ENCODE measurements around the gene KCTD13. TPM values are rescaled to one million over a fixed set of nuclear protein-coding genes. Genes with fewer than 3 reads are reported as not detected.
"Not testable (repeated sequence)": the region's sequence is repeated elsewhere in the genome, so short reads cannot be mapped to it uniquely, and the experiment has no call there.

Gene KCTD13, protein sequence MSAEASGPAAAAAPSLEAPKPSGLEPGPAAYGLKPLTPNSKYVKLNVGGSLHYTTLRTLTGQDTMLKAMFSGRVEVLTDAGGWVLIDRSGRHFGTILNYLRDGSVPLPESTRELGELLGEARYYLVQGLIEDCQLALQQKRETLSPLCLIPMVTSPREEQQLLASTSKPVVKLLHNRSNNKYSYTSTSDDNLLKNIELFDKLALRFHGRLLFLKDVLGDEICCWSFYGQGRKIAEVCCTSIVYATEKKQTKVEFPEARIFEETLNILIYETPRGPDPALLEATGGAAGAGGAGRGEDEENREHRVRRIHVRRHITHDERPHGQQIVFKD
- total RNA-seq (2014; rRNA removed; shearing (Covaris generic); ENCODE audit: low replicate concordance), result 9.8 and 29.1 TPM in 2 replicates

DNA sequence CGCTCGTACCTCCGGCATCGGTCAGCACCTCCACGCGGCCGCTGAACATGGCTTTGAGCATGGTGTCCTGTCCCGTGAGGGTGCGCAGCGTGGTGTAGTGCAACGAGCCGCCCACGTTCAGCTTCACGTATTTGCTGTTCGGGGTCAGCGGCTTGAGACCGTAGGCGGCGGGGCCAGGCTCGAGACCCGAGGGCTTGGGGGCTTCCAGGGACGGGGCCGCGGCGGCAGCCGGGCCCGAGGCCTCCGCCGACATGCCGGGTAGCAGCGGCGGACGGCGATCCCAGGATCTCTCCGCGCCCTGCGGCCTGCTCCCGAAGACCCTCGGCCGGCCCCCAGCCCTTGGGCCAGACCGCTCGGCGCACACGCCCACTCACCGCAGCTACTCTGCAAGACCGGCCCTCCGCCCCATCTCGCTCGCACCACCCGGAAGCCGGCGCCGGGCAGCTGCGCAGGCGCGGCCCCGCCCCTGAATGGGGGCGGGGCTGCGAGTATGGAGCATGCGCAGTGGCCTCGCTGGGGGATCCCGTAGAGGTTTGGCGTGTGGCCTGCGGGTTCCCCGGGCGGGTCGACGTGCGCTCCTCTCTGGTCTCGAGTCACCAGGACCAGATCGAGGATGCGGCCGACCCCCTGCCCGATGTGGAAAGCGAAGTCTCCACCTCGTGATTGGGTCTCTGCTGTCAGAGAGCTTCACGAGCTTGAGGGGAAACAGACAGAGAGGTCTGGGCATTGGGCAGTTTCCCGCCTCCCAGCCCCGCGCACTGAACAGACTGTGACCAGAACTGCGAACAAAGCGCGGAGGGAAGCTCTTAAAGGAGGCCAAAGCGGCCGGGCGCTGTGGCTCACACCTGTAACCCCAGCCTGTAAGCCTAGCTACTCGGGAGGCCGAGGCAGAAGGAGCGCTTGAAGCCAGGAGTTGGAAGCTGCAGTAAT is at the start of gene KCTD13:
TSS of gene KCTD13 (minus strand) at position 446 of the 930 bp plus-strand sequence. CDS start at position 253, 193 bp downstream.
- in situ Hi-C loops (cut with HindIII; ENCODE audit: low pct_unique_long_range_greater_than_20kb, low sequenced_read_pairs), result no loop called here
- DNase-seq (ENCODE audit: low read depth), result peak; percentile 92

DNA sequence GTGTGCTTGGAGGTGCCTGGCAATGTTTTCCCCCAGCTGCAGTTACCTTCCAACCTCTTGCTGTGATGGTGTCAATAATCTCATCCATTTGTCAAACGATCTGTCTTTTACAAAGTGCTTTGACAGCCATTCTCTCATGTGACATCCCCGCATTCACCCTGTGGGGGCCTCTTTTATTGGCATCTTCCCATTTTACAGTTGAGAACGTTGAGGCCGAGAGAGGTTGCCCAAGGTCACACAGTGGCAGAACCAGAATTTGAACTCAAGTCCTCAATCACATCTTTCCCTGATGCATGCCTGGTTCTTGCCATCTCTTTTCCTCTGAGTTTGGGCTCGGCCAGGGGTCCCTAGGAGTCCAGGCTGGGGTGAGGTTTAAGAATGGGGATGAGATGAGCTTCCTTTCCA is 49.1 kb upstream of the KCTD13 start:
- in situ Hi-C loops (cut with HindIII; ENCODE audit: low pct_unique_long_range_greater_than_20kb, low sequenced_read_pairs), result no loop called here
- no peak for DNase-seq (ENCODE audit: low read depth)

DNA sequence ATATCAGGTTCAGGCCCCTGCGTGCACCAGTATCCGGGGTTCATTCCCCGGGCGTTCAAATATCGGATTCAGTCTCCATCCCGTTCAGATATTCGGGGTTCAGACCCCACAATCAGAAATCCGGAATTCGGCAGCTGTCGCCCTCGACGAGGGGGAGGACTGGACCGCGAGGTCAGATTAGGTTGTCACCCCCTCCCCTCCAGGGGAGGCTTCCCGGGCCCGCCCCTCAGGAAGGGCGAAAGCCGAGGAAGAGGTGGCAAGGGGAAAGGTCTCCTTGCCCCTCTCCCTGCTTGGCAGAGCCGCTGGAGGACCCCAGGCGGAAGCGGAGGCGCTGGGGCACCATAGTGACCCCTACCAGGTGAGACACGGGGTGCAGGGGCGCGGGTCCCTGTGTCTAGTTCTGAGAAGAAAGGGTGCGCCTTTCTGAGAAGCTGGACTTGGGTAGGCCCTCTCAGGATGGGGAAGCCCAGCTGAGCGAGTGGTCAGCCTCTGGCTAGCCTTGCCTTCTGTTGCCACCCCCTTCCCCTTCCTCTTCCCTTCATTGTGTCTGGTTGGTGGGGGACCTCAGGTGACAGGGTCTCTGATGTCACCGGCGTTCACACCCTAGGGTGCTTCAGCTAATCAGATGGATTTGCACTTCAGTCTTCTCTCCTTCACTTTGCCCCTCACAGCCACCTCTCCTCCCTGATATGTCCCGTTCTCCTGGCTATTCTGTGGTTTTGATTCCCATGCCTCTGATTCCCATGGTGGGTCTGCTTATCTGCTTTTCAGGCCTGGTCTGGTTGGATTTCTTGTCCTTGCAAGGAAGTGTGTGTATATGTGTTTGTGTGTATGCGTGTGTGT is 48.5 kb upstream of the KCTD13 start:
- DNase-seq (ENCODE audit: low read depth), result no peak
- in situ Hi-C loops (cut with HindIII; ENCODE audit: low pct_unique_long_range_greater_than_20kb, low sequenced_read_pairs), result no loop called here

DNA sequence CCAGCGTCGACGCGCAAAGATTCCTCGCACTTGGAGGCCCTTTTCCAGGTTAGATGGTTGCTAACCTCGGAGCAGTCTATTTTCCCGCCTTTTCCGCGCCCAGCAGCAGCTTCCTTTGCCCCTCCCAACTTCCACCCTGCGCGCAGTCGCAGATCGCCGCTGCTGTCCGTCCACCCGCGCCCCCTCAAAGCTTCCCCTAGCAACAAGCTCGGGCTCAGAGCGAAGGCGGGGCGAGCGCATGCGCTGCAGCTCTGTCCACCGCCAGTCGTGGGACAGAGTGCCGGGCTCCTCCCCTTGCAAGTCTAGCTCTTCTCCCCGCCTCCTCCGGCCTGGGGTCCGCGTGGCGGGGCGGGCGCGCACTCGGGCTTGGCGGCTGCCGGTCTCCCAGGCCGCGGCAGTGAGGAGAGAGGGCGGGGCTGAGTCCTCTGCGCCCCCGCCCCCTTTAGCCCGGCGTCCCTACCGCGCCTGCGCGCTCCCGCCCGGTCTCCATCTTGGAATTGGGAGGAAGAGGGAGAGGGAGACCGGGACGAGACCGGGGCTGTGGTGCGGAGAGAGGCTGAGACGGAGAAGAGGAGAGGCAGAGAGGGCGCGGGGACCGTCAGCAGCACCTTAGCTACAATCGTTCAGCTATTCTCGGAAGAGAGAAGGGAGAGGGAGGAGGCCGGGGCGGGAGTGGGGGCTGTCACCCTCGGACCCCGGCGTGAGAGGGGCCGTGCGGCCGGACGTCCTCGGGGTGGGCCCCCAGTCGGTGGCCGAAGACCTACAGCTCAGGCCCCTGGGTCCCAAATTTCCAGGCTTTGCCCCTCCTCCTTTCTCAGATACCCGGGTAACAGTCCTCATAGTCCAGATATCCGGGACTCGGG is 47.6 kb upstream of the KCTD13 start, which contains the start of gene TAOK2:
TSS of gene TAOK2 (plus strand) at position 485 of the 863 bp plus-strand sequence. CDS start 3,905 bp downstream, outside the sequence.
- DNase-seq (ENCODE audit: low read depth), result peak; percentile 100
- in situ Hi-C loops (cut with HindIII; ENCODE audit: low pct_unique_long_range_greater_than_20kb, low sequenced_read_pairs), result no loop called here

DNA sequence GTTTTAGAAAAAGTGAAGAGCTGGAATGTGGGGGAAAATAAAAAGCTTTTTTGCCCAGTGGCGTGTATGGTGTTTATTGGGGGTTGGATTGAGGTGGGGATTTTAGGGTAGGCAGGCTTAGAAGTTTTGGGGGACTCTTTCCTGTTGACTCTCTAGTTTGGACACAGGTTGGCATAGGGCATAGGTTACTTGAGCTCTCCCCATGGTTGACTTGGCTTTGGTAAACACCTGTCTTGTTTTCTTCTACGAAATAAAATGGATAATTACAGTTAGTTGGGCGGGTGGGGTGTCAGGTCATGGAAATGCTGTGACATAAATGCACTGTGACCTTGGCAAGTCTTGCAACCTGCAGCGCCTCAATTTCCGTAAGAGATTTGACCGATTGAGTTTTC is 47.0 kb upstream of the KCTD13 start:
- in situ Hi-C loops (cut with HindIII; ENCODE audit: low pct_unique_long_range_greater_than_20kb, low sequenced_read_pairs), result no loop called here
- no peak for DNase-seq (ENCODE audit: low read depth)

DNA sequence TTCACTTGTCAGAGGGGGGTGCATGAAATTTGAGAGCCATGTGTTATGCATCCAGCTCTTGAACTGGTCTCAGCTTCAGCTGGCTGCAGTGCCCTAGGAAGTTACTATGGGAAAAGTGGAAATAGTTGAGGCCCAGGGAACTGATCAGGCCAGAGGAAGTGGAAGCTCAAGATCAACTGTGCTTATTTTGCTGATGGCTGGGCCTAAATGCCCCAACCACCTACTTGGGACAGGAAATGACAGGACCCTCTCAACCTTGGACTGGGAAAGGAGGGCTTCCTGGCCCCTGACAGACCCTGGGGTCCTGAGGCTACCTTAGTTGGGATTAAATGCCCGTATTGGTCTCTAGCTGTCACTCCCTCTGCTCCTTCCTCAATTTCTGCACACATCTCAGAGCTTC is 46.5 kb upstream of the KCTD13 start:
- in situ Hi-C loops (cut with HindIII; ENCODE audit: low pct_unique_long_range_greater_than_20kb, low sequenced_read_pairs), result no loop called here
- no peak for DNase-seq (ENCODE audit: low read depth)

DNA sequence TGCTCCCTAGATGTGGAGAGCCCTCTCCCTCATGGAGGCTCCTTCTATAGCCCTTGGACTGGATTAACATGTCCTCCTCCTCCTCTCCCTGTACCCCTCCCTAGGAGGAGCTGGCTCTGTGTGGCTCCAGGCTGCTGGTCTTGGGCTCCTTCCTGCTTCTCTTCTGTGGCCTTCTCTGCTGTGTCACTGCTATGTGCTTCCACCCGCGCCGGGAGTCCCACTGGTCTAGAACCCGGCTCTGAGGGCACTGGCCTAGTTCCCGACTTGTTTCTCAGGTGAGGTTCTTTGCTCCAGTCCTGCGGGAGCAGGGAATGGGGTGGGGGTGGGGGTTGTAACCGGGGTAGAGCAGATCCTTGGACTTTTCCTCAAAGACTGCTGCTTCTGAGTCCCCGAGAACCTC is 45.3 kb upstream of the KCTD13 start:
- in situ Hi-C loops (cut with HindIII; ENCODE audit: low pct_unique_long_range_greater_than_20kb, low sequenced_read_pairs), result no loop called here
- no peak for DNase-seq (ENCODE audit: low read depth)

DNA sequence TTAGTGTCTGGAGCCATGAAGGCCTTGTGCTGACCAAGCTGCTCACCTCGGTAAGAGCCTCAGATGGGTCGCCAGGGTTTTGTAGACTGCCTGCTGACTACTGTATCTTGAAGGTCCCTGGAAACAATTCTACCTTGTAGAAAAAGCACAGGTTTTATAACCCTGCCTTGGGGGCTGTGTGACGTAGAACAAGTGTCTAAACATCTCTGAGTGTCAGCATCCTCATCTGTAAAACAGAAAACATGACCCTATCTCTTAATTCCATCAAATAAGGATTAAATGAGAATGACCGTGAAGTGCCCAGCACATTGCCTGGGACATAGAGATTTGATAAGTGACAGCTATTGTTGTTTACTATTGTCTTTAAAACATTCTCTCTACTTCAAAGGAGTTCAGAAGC is 42.2 kb upstream of the KCTD13 start:
- in situ Hi-C loops (cut with HindIII; ENCODE audit: low pct_unique_long_range_greater_than_20kb, low sequenced_read_pairs), result no loop called here
- no peak for DNase-seq (ENCODE audit: low read depth)

DNA sequence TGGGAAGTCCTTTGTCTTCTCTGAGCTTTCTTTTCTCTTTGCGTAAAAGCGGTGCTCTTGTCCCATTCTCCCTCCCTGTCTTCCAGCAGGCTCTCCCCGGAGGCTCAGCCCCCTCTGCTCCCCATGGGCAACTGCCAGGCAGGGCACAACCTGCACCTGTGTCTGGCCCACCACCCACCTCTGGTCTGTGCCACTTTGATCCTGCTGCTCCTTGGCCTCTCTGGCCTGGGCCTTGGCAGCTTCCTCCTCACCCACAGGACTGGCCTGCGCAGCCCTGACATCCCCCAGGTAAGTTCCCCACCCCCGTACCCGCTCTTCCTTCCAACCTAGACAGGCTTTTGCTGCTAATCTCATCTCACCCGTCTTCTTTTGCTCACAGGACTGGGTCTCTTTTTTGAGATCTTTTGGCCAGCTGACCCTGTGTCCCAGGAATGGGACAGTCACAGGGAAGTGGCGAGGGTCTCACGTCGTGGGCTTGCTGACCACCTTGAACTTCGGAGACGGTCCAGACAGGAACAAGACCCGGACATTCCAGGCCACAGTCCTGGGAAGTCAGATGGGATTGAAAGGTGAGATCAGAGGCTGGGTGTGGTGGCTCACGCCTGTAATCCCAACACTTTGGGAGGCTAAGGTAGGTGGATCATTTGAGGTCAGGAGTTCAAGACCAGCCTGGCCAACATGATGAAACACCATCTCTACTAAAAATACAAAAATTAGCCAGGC is 37.2 kb upstream of the KCTD13 start:
- in situ Hi-C loops (cut with HindIII; ENCODE audit: low pct_unique_long_range_greater_than_20kb, low sequenced_read_pairs), result no loop called here
- DNase-seq (ENCODE audit: low read depth), result no peak

DNA sequence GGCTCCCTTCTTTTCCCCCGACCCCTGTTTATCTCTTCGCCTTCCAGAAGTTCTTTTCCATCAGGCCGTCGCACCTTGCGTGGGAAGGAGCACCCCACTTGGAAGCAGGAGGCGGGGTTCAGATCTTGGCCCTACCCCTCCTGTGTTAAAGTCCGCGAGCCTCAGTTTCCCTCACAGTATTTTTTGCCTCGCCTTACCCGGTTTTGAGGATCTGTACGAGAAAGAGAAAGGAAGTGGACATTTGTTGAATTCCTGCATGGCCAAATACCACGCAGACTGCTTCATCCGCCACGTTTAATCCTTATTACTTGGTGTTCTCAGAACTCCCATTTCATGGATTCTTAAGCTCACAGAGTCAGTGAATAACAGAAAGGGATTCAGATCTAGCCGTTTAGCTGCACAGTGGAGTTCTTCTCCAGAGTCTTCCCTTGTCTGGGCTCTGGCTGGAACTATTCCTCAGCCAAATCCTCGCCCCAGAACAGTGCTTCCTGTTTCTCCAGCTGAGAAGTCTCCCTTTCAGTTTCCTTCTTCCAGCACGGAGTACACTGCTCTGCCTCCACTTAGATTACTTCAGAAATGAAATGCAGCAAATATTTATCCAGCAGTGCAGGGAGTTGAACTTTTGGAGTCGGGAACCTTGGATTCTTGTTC is 36.4 kb upstream of the KCTD13 start:
- DNase-seq (ENCODE audit: low read depth), result no peak
- in situ Hi-C loops (cut with HindIII; ENCODE audit: low pct_unique_long_range_greater_than_20kb, low sequenced_read_pairs), result no loop called here

DNA sequence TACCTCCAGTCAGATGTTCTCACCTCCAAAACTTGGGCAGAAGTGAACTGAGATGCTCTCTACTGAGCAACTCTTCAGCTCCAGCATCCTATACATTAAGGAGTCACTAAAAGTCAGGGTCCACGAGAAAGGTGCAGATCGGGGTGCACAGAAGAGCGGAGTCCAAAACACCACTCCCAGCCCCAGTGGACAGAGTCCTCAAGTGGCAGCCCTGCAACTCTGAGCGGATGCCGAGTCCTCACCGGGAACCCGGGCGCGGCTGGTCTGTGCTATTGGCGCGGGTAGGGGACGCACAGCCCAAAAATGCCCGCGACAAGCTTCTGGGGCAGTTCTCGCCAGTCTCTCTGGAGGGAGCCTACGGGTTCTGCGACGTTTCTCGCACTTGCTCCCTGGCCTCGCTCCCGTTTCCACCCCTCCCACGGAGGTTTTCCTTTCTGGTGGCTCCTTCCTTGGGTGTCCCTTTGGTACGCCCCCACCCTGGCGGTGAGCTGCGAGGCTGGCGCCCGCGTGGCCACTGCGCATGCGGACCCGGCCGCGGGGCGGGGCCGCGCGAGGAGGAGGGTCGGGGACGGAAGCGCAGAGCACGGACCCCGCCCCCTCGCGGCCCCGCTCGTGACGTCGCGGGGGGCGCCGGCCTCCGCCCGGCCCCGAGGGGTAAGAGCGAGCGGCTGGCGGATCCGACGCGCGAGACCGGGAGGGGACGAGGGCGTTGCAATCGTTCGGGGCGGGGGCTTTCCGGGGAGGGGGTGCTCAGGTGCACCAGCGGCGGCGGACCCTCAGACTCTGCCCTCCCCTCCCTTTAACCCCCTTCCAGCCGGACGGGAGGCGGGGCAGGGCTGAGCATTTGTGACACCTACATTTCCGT is 35.7 kb upstream of the KCTD13 start, which contains the start of gene TMEM219:
TSS of gene TMEM219 (plus strand) at position 601 of the 865 bp plus-strand sequence. CDS start 1,065 bp downstream, outside the sequence.
- in situ Hi-C loops (cut with HindIII; ENCODE audit: low pct_unique_long_range_greater_than_20kb, low sequenced_read_pairs), result no loop called here

DNA sequence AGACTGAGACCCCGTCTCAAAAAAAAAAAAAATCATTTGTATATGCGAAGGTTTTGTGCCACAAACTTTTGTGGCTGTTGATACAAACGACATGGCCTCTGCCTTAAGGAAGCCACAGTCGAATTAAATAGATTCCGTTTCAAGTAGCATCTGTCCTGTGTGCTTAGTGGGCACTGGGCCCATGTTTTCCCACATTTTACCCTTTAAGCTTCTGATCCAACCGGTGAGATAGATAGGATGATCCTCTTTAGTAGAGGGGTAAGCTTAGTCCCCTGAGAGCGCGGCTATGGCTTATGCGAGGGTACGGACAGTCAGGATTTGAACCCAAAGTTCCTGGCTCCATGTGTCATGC is 35.1 kb upstream of the KCTD13 start:
- in situ Hi-C loops (cut with HindIII; ENCODE audit: low pct_unique_long_range_greater_than_20kb, low sequenced_read_pairs), result no loop called here
- DNase-seq (ENCODE audit: low read depth), result no peak

More for the DNA sequence above, 35.7 kb upstream of the KCTD13 start, which contains the start of gene TMEM219:
- DNase-seq (ENCODE audit: low read depth), result peak; percentile 95

DNA sequence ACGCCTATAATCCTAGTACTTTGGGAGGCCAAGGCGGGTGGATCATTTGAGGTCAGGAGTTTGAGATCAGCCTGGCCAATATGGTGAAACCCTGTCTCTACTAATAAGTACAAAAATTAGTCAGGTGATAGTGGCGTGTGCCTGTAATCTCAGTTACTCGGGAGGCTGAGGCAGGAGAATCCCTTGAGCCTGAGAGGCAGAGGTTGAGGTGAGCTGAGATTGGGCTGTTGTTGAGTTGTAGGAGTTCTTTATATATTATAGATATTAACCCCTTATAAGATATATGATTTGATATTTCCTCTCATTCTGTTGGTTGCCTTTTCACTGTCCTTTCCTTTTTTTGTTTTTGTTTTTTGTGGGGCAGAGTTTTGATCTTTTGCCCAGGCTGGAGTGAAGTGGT is 33.8 kb upstream of the KCTD13 start:
- DNase-seq (ENCODE audit: low read depth); in situ Hi-C loops (cut with HindIII; ENCODE audit: low pct_unique_long_range_greater_than_20kb, low sequenced_read_pairs): not testable (repeated sequence)

DNA sequence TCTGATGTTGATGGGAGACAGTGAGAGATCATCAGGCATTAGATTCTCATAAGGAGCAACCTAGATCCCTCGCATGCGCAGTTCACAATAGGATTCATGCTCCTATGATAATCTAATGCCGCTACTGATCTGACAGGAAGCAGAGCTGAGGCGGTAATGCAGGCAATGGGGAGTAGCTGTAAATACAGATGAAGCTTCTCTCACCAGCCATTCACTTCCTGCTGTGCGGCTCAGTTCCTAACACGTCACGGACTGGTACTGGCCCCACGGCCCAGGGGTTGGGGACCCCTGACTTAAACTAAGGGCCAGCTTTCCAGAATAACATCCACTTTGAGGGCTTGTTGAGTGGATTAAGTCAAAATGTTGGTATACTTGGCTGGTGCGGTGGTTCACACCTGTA is 33.3 kb upstream of the KCTD13 start:
- in situ Hi-C loops (cut with HindIII; ENCODE audit: low pct_unique_long_range_greater_than_20kb, low sequenced_read_pairs), result no loop called here
- DNase-seq (ENCODE audit: low read depth), result no peak

DNA sequence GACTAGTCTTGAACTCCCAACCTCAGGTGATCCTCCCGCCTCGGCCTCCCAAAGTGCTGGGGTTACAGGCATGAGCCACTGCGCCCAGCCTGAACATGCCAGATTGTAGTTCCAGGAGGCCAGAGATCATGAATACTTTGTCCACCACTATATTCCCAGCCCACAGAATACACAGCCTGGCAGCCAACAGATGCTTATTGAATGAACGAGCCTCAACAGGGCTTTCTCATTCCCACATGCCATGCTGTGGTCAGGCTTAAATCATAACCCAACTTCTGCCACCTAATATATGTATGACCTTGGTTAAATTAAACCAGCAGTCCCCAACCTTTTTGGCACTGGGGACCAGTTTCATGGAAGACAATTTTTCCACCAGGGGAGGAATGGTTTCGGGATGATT is 32.7 kb upstream of the KCTD13 start:
- in situ Hi-C loops (cut with HindIII; ENCODE audit: low pct_unique_long_range_greater_than_20kb, low sequenced_read_pairs), result no loop called here

More for the DNA sequence above, 32.7 kb upstream of the KCTD13 start:
- no peak for DNase-seq (ENCODE audit: low read depth)
